ENCODE data around the gene OR2T12. TPM values are rescaled to one million over a fixed set of nuclear protein-coding genes. Genes with fewer than 3 reads are reported as not detected.
"Not testable (repeated sequence)": the region's sequence is repeated elsewhere in the genome, so short reads cannot be mapped to it uniquely, and the experiment has no call there.

The OR2T12 gene
- total and polyA plus RNA-seq, 9 of the 15 experiments (the other 6 are each of a cell fraction or from before 2014, with no cell fraction given), result 0.01 TPM; not detected in 8

- in situ Hi-C loops (cut with MboI), result no loop called here
- Histone ChIP-seq H3K27me3 (ENCODE audit: control insufficient read depth in 2 of 2, insufficient read depth in 2 of 2, low read length in 2 of 2) (no peaks in the 10 kb centered on the region), H3K4me2 (ENCODE audit: insufficient read depth, low read length) (no peak overlapping the region), H4K20me1 (replicated peaks; ENCODE audit: control insufficient read depth, insufficient read depth, low read length) (no peaks in the 10 kb centered on the region), H2AFZ (ENCODE audit: low read depth, low read length) (no peak overlapping the region), H3K9me3 (replicated peaks; ENCODE audit: control insufficient read depth, insufficient read depth, low read depth, low read length) (0 out of 2 replicates have a peak, but pooled peaks cover 1% of the 10 kb centered on the region), H3K4me3 (no peak overlapping the region), H3K27ac (ENCODE audit: extremely low read depth, low read depth, low read length) (no peak overlapping the region), H3K9ac (ENCODE audit: insufficient read depth in 1 of 2, low read depth in 2 of 2, low read length in 2 of 2) (no peak overlapping the region), H3K79me2 (ENCODE audit: control insufficient read depth, insufficient read depth, low read length) (no peaks in the 10 kb centered on the region), H3K9me1 (ENCODE audit: control insufficient read depth, insufficient read depth, low read length) (no peaks in the 10 kb centered on the region), H3K4me1 (replicated peaks in 1 of 2; ENCODE audit: control insufficient read depth in 2 of 2, insufficient read depth in 2 of 2, low read length in 2 of 2) (no peaks in the 10 kb centered on the region), H3K36me3 (ENCODE audit: control insufficient read depth, insufficient read depth, low read length) (no peaks in the 10 kb centered on the region)
- DNase-seq (ENCODE audit: extremely low read depth in 1 of 4, low spot score in 3 of 4), result no peak
- ChIA-PET POLR2A (no interaction called here), CTCF (ENCODE audit: low intra/inter-chr PET ratio) (no interaction called here)
- WGBS (ENCODE audit: insufficient coverage, low coverage, missing lambda C conversion rate), result 2% methylated on average over 19 of the region's 19 CpGs
- no peak for ATAC-seq
- BruUV-seq (replicated peaks), result no TSS peak
- TF ChIP-seq RBFOX2 (IDR thresholded peaks at IDR 0.05; ENCODE audit: low read depth, low read length), result no peak
- TF ChIP-seq SRSF7 (optimal IDR thresholded peaks at IDR 0.05; ENCODE audit: low read depth, low read length), result no peak
- TF ChIP-seq ZNF507 (tag; conservative IDR thresholded peaks at IDR 0.05), result no peak
- no peak for TF ChIP-seq ZNF785 (CRISPR knock-in tag; IDR thresholded peaks at IDR 0.05)
- no peak for TF ChIP-seq HMG20B (CRISPR knock-in tag; IDR thresholded peaks at IDR 0.05)
- TF ChIP-seq KDM5B (IDR thresholded peaks at IDR 0.05; ENCODE audit: insufficient replicate concordance, low read depth, low read length), result no peak
- no peak for TF ChIP-seq SFPQ (IDR thresholded peaks at IDR 0.05; ENCODE audit: low read depth, low read length)
- no peak for TF ChIP-seq CXXC5 (CRISPR knock-in tag; IDR thresholded peaks at IDR 0.05)
- FAIRE-seq, result no peak
- intact Hi-C loops (cut with micrococcal nuclease), result no loop called here
Measured at GRCh38 chr1:248306103-248306502, 2.9 kb upstream of the OR2T12 start.

GRCh38 chr1:248305672-248306071 lies 2.4 kb upstream of the OR2T12 start:
- H3K9me3 ChIP-seq (replicated peaks; ENCODE audit: control insufficient read depth, insufficient read depth, low read depth, low read length); DNase-seq (ENCODE audit: extremely low read depth in 1 of 4, low spot score in 3 of 4); H3K27ac ChIP-seq (ENCODE audit: extremely low read depth, low read depth, low read length); H3K36me3 ChIP-seq (ENCODE audit: control insufficient read depth, insufficient read depth, low read length); BruUV-seq (replicated peaks); H4K20me1 ChIP-seq (replicated peaks; ENCODE audit: control insufficient read depth, insufficient read depth, low read length); H3K4me3 ChIP-seq; ATAC-seq; POLR2A ChIA-PET; FAIRE-seq; CTCF ChIA-PET (ENCODE audit: low intra/inter-chr PET ratio); H3K9ac ChIP-seq (ENCODE audit: insufficient read depth in 1 of 2, low read depth in 2 of 2, low read length in 2 of 2); H3K9me1 ChIP-seq (ENCODE audit: control insufficient read depth, insufficient read depth, low read length); intact Hi-C loops (cut with micrococcal nuclease); in situ Hi-C loops (cut with MboI); H3K4me1 ChIP-seq (replicated peaks in 1 of 2; ENCODE audit: control insufficient read depth in 2 of 2, insufficient read depth in 2 of 2, low read length in 2 of 2); H3K4me2 ChIP-seq (ENCODE audit: insufficient read depth, low read length); H2AFZ ChIP-seq (ENCODE audit: low read depth, low read length); H3K79me2 ChIP-seq (ENCODE audit: control insufficient read depth, insufficient read depth, low read length); H3K27me3 ChIP-seq (ENCODE audit: control insufficient read depth in 2 of 2, insufficient read depth in 2 of 2, low read length in 2 of 2): not testable (repeated sequence)
- WGBS (ENCODE audit: insufficient coverage, low coverage, missing lambda C conversion rate), result 0% methylated on average over 7 of the region's 9 CpGs
